WTC11 (cell line): ENCODE data around the gene ANO1. TPM values are rescaled to one million over a fixed set of nuclear protein-coding genes. Genes with fewer than 3 reads are reported as not detected.

Experiments
- ATAC-seq: fragments of 200-7000 bp; cut with Tn5 transposase; 2 replicates; pipeline ENCODE4 v1.10.0; 2021; ENCODE audit warnings: mild to moderate bottlenecking, moderate library complexity
- CTCF ChIA-PET: fragments of 300-600 bp; sonication (Branson Sonifier 250); formaldehyde crosslinking; loops from one replicate; lab custom pipeline; 2021; ENCODE audit warnings: antibody characterized with exemption; lab: Charles Lee
- POLR2A ChIA-PET: fragments of 350-600 bp; sonication (Branson Sonifier 250); formaldehyde crosslinking; loops from one replicate; lab custom pipeline; 2021; ENCODE audit warnings: antibody characterized with exemption; lab: Charles Lee
- DNase-seq: peaks from one replicate; pipeline ENCODE4 v3.0.0; 2021; ENCODE audit warnings: low spot score
- H3K27ac Mint-ChIP-seq: 2 replicates; pipeline ENCODE4 v1.8.0; 2021; ENCODE audit warnings: mixed read lengths
- H3K27me3 Mint-ChIP-seq: 2 replicates; pipeline ENCODE4 v1.8.0; 2021; ENCODE audit warnings: low read depth, mild to moderate bottlenecking, moderate library complexity, mixed read lengths
- H3K36me3 Mint-ChIP-seq: 2 replicates; pipeline ENCODE4 v1.8.0; 2021; ENCODE audit warnings: mixed read lengths
- H3K4me1 Mint-ChIP-seq: 2 replicates; pipeline ENCODE4 v1.8.0; 2022; ENCODE audit warnings: mixed read lengths
- H3K4me3 Mint-ChIP-seq: 2 replicates; pipeline ENCODE4 v1.8.0; 2021; ENCODE audit warnings: mild to moderate bottlenecking, moderate library complexity, mixed read lengths
- H3K9me3 Mint-ChIP-seq: 2 replicates; pipeline ENCODE4 v1.8.0; 2021; ENCODE audit warnings: mixed read lengths
- ARID4B ChIP-seq: sonication (generic); formaldehyde crosslinking; IDR thresholded peaks from 2 replicates; pipeline ENCODE4 v1.8.0; 2023; ENCODE audit warnings: missing genetic modification reagents, mild to moderate bottlenecking, borderline replicate concordance
- ATF3 ChIP-seq: sonication (generic); formaldehyde crosslinking; conservative IDR thresholded peaks from 2 replicates; pipeline ENCODE4 v1.8.1; 2022; ENCODE audit warnings: mild to moderate bottlenecking, missing genetic modification reagents
- GTF2I ChIP-seq: fragments of 250-450 bp; sonication (Bioruptor Pico); conservative IDR thresholded peaks from 2 replicates; pipeline ENCODE4 v1.4.0; 2021; ENCODE audit warnings: mild to moderate bottlenecking
- IRF1 ChIP-seq: sonication (generic); formaldehyde crosslinking; IDR thresholded peaks from 2 replicates; pipeline ENCODE4 v1.8.0; 2023; ENCODE audit warnings: missing genetic modification reagents
- IRF2 ChIP-seq: sonication (generic); formaldehyde crosslinking; IDR thresholded peaks from 2 replicates; pipeline ENCODE4 v1.8.0; 2022; ENCODE audit warnings: low read depth, missing genetic modification reagents, borderline replicate concordance
- PREB ChIP-seq: sonication (generic); formaldehyde crosslinking; IDR thresholded peaks from 2 replicates; pipeline ENCODE4 v1.8.1; 2022; ENCODE audit warnings: mild to moderate bottlenecking, missing genetic modification reagents, moderate library complexity, borderline replicate concordance
- PRRX2 ChIP-seq: fragments of 250-450 bp; sonication (Bioruptor Pico); IDR thresholded peaks from 2 replicates; pipeline ENCODE4 v1.8.0; 2021; ENCODE audit warnings: mild to moderate bottlenecking
- SMAD4 ChIP-seq: sonication (generic); formaldehyde crosslinking; IDR thresholded peaks from 2 replicates; pipeline ENCODE4 v1.8.0; 2022; ENCODE audit warnings: mild to moderate bottlenecking, missing genetic modification reagents
- SOX15 ChIP-seq: fragments of 250-450 bp; sonication (Bioruptor Pico); IDR thresholded peaks from 2 replicates; pipeline ENCODE4 v1.9.0; 2021; ENCODE audit warnings: mild to moderate bottlenecking
- SP1 ChIP-seq: sonication (generic); formaldehyde crosslinking; conservative IDR thresholded peaks from 2 replicates; pipeline ENCODE4 v1.8.1; 2022; ENCODE audit warnings: missing genetic modification reagents
- ZMAT4 ChIP-seq: fragments of 250-450 bp; sonication (Bioruptor Pico); IDR thresholded peaks from 2 replicates; pipeline ENCODE4 v1.9.0; 2021; ENCODE audit warnings: mild to moderate bottlenecking
- ZNF138 ChIP-seq: sonication (generic); formaldehyde crosslinking; conservative IDR thresholded peaks from 2 replicates; pipeline ENCODE4 v1.8.1; 2022; ENCODE audit warnings: mild to moderate bottlenecking, moderate library complexity, missing genetic modification reagents
- ZNF219 ChIP-seq: sonication (generic); formaldehyde crosslinking; IDR thresholded peaks from 2 replicates; pipeline ENCODE4 v1.8.0; 2023; ENCODE audit warnings: missing genetic modification reagents, mild to moderate bottlenecking, borderline replicate concordance
- ZNF232 ChIP-seq: sonication (generic); formaldehyde crosslinking; IDR thresholded peaks from 2 replicates; pipeline ENCODE4 v1.8.0; 2022; ENCODE audit warnings: mild to moderate bottlenecking, missing genetic modification reagents
- ZNF263 ChIP-seq: sonication (generic); formaldehyde crosslinking; IDR thresholded peaks from 2 replicates; pipeline ENCODE4 v1.8.1; 2022; ENCODE audit warnings: low read depth, mild to moderate bottlenecking, moderate library complexity, missing genetic modification reagents
- ZNF416 ChIP-seq: fragments of 250-450 bp; sonication (Bioruptor Pico); IDR thresholded peaks from 2 replicates; pipeline ENCODE4 v1.9.0; 2021; ENCODE audit warnings: mild to moderate bottlenecking, inconsistent platforms
- ZNF423 ChIP-seq: fragments of 250-450 bp; sonication (Bioruptor Pico); IDR thresholded peaks from 2 replicates; pipeline ENCODE4 v2.1.2; 2022; ENCODE audit warnings: mild to moderate bottlenecking, moderate library complexity
- ZNF512 ChIP-seq: sonication (generic); formaldehyde crosslinking; IDR thresholded peaks from 2 replicates; pipeline ENCODE4 v1.8.1; 2022; ENCODE audit warnings: missing genetic modification reagents, borderline replicate concordance
- total RNA-seq: library from RNA; stranded (reverse); gene quantifications from 3 replicates; pipeline ENCODE4 v1.2.3, GENCODE V29; 2021

ANO1 gene
- total RNA-seq, 1 experiment from 2014 or later: 4.1 TPM

- TF ChIP-seq ARID4B (CRISPR knock-in tag): no peak
- no peak for TF ChIP-seq IRF1 (CRISPR knock-in tag)
Observed at GRCh38 chr11:70226967-70227366, 148.8 kb downstream of the ANO1 start (continued).

- Mint-ChIP-seq H3K36me3 (no peaks in the 10 kb centered on the region), H3K27me3 (no peaks in the 10 kb centered on the region), H3K4me1 (peaks cover 21% of the 10 kb centered on the region), H3K9me3 (0 out of 2 replicates have a peak, but pooled peaks cover 5% of the 10 kb centered on the region), H3K27ac (no peak overlapping the region), H3K4me3 (no peak overlapping the region)
- ChIA-PET POLR2A (interaction anchor here (0.6 kb wide), 1 partner anchor 22 kb away, joined by 5 read pairs; no protein-coding TSS in a partner anchor), CTCF (no interaction called here)
- DNase-seq (no peak), ATAC-seq (no peak)
- no peak for TF ChIP-seq SOX15
Observed at GRCh38 chr11:70229737-70230136, 151.6 kb downstream of the ANO1 start.

- no peak overlapping the region for H3K27ac Mint-ChIP-seq
- DNase-seq: no peak
- ChIA-PET CTCF (no interaction called here), POLR2A (interaction anchor here (0.6 kb wide), 1 partner anchor 22 kb away, joined by 5 read pairs; no protein-coding TSS in a partner anchor)
- H3K36me3 Mint-ChIP-seq: no peaks in the 10 kb centered on the region
- H3K27me3 Mint-ChIP-seq: no peaks in the 10 kb centered on the region
- ATAC-seq: no peak
- 0 out of 2 replicates have a peak, but pooled peaks cover 5% of the 10 kb centered on the region for H3K9me3 Mint-ChIP-seq
- TF ChIP-seq ZNF263 (CRISPR knock-in tag) (no peak), ZNF232 (CRISPR knock-in tag) (no peak), SMAD4 (CRISPR knock-in tag) (no peak), SP1 (no peak)
- peaks cover 21% of the 10 kb centered on the region for H3K4me1 Mint-ChIP-seq
- no peak overlapping the region for H3K4me3 Mint-ChIP-seq
Observed at GRCh38 chr11:70230151-70230839, 152.2 kb downstream of the ANO1 start.

- no peak for DNase-seq
- H3K27ac Mint-ChIP-seq: no peak overlapping the region
- no peak overlapping the region for H3K4me3 Mint-ChIP-seq
- H3K36me3 Mint-ChIP-seq: no peaks in the 10 kb centered on the region
- peaks cover 13% of the 10 kb centered on the region for H3K4me1 Mint-ChIP-seq
- POLR2A ChIA-PET: no interaction called here
- ATAC-seq: no peak
- H3K9me3 Mint-ChIP-seq: 0 out of 2 replicates have a peak, but pooled peaks cover 5% of the 10 kb centered on the region
- no peaks in the 10 kb centered on the region for H3K27me3 Mint-ChIP-seq
- CTCF ChIA-PET: no interaction called here
- no peak for TF ChIP-seq PREB (CRISPR knock-in tag)
- no peak for TF ChIP-seq ZNF512
- TF ChIP-seq ZNF423 (CRISPR knock-in tag): no peak
- no peak for TF ChIP-seq ZMAT4 (CRISPR knock-in tag)
- no peak for TF ChIP-seq ZNF138 (CRISPR knock-in tag)
- TF ChIP-seq PRRX2: no peak
- TF ChIP-seq GTF2I: no peak
- no peak for TF ChIP-seq IRF2 (CRISPR knock-in tag)
- no peak for TF ChIP-seq ATF3
- no peak for TF ChIP-seq ZNF416 (CRISPR knock-in tag)
- TF ChIP-seq ZNF219 (CRISPR knock-in tag): no peak
- TF ChIP-seq IRF1 (CRISPR knock-in tag): no peak
Observed at GRCh38 chr11:70230840-70231710, 153.0 kb downstream of the ANO1 start.
